ENCODE measurements around the gene STAB2.

DNA sequence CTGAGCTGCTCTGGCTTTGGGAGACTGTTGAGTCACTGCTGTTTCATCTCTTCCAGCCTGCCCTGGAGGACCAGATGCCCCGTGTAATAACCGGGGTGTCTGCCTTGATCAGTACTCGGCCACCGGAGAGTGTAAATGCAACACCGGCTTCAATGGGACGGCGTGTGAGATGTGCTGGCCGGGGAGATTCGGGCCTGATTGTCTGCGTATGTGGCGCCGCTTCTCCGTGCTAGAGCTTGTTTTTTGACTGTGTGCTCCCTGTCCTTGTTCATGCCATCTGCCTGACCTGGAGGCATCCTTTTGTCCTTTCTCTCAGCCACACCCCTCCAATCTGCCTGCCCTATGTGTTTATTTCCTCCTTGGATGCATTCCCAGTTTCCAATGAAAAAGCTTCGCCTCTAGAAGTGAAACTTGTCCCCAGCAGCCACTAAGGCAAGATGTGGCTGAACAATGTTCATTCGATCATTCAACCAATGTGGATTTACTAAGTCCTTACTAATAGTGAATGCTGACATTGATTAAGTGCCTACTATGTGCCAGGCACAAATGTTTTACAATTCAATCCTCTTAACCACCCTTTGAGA is 155.4 kb downstream of the STAB2 start:
- TF ChIP-seq, protein P1, sequence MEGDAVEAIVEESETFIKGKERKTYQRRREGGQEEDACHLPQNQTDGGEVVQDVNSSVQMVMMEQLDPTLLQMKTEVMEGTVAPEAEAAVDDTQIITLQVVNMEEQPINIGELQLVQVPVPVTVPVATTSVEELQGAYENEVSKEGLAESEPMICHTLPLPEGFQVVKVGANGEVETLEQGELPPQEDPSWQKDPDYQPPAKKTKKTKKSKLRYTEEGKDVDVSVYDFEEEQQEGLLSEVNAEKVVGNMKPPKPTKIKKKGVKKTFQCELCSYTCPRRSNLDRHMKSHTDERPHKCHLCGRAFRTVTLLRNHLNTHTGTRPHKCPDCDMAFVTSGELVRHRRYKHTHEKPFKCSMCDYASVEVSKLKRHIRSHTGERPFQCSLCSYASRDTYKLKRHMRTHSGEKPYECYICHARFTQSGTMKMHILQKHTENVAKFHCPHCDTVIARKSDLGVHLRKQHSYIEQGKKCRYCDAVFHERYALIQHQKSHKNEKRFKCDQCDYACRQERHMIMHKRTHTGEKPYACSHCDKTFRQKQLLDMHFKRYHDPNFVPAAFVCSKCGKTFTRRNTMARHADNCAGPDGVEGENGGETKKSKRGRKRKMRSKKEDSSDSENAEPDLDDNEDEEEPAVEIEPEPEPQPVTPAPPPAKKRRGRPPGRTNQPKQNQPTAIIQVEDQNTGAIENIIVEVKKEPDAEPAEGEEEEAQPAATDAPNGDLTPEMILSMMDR (IDR thresholded peaks at IDR 0.05; ENCODE audit: control extremely low read depth in 1 of 3, insufficient read depth in 1 of 3, low read depth in 1 of 3, low read length in 3 of 3), result no peak
- TF ChIP-seq, protein P2, sequence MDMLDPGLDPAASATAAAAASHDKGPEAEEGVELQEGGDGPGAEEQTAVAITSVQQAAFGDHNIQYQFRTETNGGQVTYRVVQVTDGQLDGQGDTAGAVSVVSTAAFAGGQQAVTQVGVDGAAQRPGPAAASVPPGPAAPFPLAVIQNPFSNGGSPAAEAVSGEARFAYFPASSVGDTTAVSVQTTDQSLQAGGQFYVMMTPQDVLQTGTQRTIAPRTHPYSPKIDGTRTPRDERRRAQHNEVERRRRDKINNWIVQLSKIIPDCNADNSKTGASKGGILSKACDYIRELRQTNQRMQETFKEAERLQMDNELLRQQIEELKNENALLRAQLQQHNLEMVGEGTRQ (IDR thresholded peaks at IDR 0.05; ENCODE audit: low read length), result no peak
- TF ChIP-seq SP1 (IDR thresholded peaks at IDR 0.05; ENCODE audit: low read depth, low read length), result no peak
- no peak for TF ChIP-seq POLR2A (IDR thresholded peaks at IDR 0.05; ENCODE audit: control extremely low read depth in 1 of 2, low read depth in 2 of 2, low read length in 2 of 2)
- TF ChIP-seq RFX5 (IDR thresholded peaks at IDR 0.05; ENCODE audit: borderline replicate concordance, low read depth, low read length), result no peak
- TF ChIP-seq, protein P3, sequence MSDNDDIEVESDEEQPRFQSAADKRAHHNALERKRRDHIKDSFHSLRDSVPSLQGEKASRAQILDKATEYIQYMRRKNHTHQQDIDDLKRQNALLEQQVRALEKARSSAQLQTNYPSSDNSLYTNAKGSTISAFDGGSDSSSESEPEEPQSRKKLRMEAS (IDR thresholded peaks at IDR 0.05), result no peak
- TF ChIP-seq, protein P4, sequence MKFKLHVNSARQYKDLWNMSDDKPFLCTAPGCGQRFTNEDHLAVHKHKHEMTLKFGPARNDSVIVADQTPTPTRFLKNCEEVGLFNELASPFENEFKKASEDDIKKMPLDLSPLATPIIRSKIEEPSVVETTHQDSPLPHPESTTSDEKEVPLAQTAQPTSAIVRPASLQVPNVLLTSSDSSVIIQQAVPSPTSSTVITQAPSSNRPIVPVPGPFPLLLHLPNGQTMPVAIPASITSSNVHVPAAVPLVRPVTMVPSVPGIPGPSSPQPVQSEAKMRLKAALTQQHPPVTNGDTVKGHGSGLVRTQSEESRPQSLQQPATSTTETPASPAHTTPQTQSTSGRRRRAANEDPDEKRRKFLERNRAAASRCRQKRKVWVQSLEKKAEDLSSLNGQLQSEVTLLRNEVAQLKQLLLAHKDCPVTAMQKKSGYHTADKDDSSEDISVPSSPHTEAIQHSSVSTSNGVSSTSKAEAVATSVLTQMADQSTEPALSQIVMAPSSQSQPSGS (IDR thresholded peaks at IDR 0.05; ENCODE audit: low read length), result no peak
- TF ChIP-seq CHD2 (IDR thresholded peaks at IDR 0.05; ENCODE audit: low read length), result no peak
- TF ChIP-seq SIN3A (conservative IDR thresholded peaks at IDR 0.05 in 1 of 2, IDR thresholded peaks at IDR 0.05 in 1 of 2; ENCODE audit: low read depth in 1 of 2, low read length in 2 of 2), result no peak
- no peak for TF ChIP-seq RAD21 (IDR thresholded peaks at IDR 0.05 in 1 of 2, conservative IDR thresholded peaks at IDR 0.05 in 1 of 2; ENCODE audit: low read depth in 2 of 2, low read length in 2 of 2)
- TF ChIP-seq, protein P5, sequence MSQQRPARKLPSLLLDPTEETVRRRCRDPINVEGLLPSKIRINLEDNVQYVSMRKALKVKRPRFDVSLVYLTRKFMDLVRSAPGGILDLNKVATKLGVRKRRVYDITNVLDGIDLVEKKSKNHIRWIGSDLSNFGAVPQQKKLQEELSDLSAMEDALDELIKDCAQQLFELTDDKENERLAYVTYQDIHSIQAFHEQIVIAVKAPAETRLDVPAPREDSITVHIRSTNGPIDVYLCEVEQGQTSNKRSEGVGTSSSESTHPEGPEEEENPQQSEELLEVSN (IDR thresholded peaks at IDR 0.05), result no peak
- no peak for TF ChIP-seq CEBPB (IDR thresholded peaks at IDR 0.05; ENCODE audit: low read depth, low read length)
- no peak for TF ChIP-seq JUN (IDR thresholded peaks at IDR 0.05; ENCODE audit: low read depth, low read length)
- TF ChIP-seq TEAD4 (IDR thresholded peaks at IDR 0.05; ENCODE audit: low read depth, low read length), result no peak
